Omental fat pad (tissue), 4 donors: Measurements from ENCODE around the gene TJAP1. TPM values are rescaled to one million over a fixed set of nuclear protein-coding genes. Genes with fewer than 3 reads are reported as not detected.

Experiments
- ATAC-seq: fragments of 150-250 bp; one replicate; pipeline ENCODE4 v1.9.1; 2016; ENCODE audit warnings: mild to moderate bottlenecking, moderate library complexity; ENCODE audit not compliant: low FRiP score
- DNase-seq: peaks from one replicate; pipeline ENCODE4 v3.0.0-alpha.2; 2019; ENCODE audit warnings: low spot score
- total RNA-seq, 4 donors: library from RNA; depleted of rRNA; stranded (reverse); fragments of >200 nt; gene quantifications; one replicate each; pipeline ENCODE4 v1.1.0, GENCODE V29; 2016
- TF ChIP-seq, protein P1 (sequence below), 3 donors: fragments of 450-650 bp; IDR thresholded peaks; one replicate each; pipeline ENCODE4 v1.5.1; 2016 to 2017; ENCODE audit warnings: antibody characterized with exemption in 3 of 3, mild to moderate bottlenecking in 3 of 3, moderate library complexity in 2 of 3

TJAP1 gene
- total RNA-seq, 4 donors from 2014 or later: 12.6 to 23.5 (median 15.7) TPM

GRCh38 chr6:43491750-43492661 is 14.6 kb downstream of the TJAP1 start:
- peak; percentile 90 for ATAC-seq

GRCh38 chr6:43492673-43493072 is 15.3 kb downstream of the TJAP1 start:
- no peak for DNase-seq
- TF ChIP-seq, protein P1, sequence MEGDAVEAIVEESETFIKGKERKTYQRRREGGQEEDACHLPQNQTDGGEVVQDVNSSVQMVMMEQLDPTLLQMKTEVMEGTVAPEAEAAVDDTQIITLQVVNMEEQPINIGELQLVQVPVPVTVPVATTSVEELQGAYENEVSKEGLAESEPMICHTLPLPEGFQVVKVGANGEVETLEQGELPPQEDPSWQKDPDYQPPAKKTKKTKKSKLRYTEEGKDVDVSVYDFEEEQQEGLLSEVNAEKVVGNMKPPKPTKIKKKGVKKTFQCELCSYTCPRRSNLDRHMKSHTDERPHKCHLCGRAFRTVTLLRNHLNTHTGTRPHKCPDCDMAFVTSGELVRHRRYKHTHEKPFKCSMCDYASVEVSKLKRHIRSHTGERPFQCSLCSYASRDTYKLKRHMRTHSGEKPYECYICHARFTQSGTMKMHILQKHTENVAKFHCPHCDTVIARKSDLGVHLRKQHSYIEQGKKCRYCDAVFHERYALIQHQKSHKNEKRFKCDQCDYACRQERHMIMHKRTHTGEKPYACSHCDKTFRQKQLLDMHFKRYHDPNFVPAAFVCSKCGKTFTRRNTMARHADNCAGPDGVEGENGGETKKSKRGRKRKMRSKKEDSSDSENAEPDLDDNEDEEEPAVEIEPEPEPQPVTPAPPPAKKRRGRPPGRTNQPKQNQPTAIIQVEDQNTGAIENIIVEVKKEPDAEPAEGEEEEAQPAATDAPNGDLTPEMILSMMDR (IDR thresholded peaks at IDR 0.05): no peak
- ATAC-seq: peak; percentile 41

More at GRCh38 chr6:43491750-43492661, 14.6 kb downstream of the TJAP1 start:
- DNase-seq: peak; percentile 56
- TF ChIP-seq, protein P1 (IDR thresholded peaks at IDR 0.05): no peak

- no peak for ATAC-seq
- DNase-seq: no peak
- TF ChIP-seq, protein P1 (IDR thresholded peaks at IDR 0.05): no peak
Observed at GRCh38 chr6:43493230-43493629, 15.9 kb downstream of the TJAP1 start.

- TF ChIP-seq, protein P1 (IDR thresholded peaks at IDR 0.05): no peak
- DNase-seq: no peak
- no peak for ATAC-seq
Observed at GRCh38 chr6:43493833-43494232, 16.5 kb downstream of the TJAP1 start.

GRCh38 chr6:43494321-43494720 is 17.0 kb downstream of the TJAP1 start:
- ATAC-seq: no peak
- TF ChIP-seq, protein P1 (IDR thresholded peaks at IDR 0.05): no peak
- DNase-seq: no peak

DNA sequence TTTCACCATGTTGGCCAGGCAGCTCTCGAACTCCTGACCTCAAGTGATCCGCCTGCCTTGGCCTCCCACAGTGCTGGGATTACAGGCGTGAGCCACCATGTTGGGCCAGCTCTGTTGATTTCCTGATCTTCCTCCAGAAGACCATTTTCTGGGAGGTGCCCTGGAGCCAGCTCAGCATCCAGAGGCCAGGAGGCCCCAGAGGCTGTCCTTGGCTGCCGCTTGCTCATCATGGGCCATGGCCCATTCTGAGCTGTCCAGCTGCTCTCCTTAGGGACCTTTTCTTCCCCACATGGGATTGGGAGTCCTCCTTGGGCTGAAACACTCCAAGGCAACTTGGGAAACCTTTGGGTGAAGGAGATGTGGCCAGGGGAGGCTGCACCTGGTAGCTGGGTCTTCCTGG is 17.4 kb downstream of the TJAP1 start:
- no peak for DNase-seq
- ATAC-seq: no peak
- TF ChIP-seq, protein P1 (IDR thresholded peaks at IDR 0.05): no peak
